HL-60/S4 (cell line): ENCODE data around the gene VSTM2A.
"Not testable (repeated sequence)": the region's sequence is repeated elsewhere in the genome, so short reads cannot be mapped to it uniquely, and the experiment has no call there.

Experiments
- in situ Hi-C: fragments of 300-500 bp; cut with MboI; formaldehyde crosslinking; loops from 2 replicates; pipeline ENCODE4 v1.14.3; 2022; ENCODE audit warnings: low sequenced_read_pairs

The VSTM2A gene, protein sequence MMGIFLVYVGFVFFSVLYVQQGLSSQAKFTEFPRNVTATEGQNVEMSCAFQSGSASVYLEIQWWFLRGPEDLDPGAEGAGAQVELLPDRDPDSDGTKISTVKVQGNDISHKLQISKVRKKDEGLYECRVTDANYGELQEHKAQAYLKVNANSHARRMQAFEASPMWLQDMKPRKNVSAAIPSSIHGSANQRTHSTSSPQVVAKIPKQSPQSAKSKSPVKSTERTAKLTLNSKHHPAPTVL

DNA sequence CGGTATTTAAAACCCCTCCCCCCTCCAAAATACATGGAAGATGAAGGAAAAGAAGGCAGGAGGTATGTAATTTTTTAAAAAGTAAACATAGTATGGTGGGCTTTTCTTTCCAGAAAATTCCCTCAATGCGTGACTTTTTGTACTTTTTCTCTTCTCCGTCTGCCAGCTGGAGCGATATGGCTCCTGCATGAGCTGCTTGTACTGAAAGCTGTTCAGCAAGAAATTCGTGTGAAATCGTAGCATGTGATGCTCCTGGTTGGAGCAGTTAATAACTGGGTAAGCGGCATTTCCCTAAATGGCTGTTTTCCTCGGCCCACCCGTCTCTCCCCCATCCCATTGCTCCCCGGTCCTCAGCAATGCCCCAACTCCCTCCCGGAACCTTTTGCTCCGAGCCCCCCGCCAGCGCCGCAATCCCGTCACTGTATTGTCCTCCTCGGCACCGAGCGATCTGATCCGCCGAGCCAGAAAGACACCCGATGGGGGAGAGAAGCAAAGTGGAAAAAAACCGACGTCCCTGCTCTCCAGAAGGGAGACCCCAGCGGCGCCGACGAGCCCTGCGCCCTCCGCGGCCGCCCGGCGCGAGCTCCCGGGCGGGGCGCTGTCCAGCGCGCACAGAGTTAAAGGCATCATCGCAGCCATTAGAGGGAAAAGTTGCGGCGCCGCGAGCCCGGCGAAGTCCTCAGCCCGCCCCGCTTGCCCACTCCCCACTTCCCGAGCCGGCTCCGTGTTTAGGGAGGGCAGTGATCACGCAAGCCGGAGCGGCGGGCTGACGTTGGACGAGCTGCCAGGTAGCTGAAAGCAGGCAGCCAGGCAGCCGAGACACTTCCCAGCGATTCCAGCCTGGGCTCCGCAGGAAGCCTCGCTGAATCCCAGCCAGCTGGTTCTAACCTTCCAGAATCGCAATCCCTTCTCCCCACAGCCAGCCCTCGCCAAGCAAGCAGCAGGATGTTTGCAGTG, at the start of gene VSTM2A:
Gene VSTM2A (plus strand): TSS at position 707 of the 957 bp plus-strand sequence. CDS start 356 bp downstream, outside the sequence.
- in situ Hi-C loops: no loop called here

DNA sequence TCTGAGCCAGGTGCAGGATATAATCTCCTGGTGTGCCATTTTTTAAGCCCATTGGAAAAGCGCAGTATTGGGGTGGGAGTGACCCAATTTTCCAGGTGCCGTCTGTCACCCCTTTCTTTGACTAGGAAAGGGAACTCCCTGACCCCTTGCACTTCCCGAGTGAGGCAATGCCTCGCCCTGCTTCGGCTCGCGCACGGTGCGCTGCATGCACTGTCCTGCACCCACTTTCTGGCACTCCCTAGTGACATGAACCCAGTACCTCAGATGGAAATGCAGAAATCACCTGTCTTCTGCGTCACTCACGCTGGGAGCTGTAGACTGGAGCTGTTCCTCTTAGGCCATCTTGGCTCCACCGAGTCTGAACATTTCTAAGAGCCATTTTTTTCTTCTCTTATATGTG, 37.6 kb upstream of the VSTM2A start:
- in situ Hi-C loops: not testable (repeated sequence)

DNA sequence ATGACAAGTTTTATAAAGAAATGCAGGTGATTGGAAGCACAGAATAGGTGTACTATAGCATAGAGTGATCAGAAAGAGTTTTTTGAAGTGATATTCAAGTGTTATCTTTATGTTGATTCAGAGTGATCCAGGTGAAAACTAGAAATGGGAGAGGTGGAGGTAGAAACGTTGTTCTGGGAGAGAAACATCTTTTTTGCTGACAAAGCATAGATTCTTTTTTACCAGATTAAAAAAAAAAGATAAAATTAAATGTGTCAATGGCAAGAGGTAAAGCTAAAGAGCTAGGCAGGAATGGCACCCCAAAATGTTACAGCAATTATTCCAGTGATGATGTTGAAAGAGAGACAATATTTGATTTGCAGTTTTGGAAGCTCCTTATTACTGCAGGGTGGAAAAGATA, 12.6 kb upstream of the VSTM2A start:
- in situ Hi-C loops: no loop called here

DNA sequence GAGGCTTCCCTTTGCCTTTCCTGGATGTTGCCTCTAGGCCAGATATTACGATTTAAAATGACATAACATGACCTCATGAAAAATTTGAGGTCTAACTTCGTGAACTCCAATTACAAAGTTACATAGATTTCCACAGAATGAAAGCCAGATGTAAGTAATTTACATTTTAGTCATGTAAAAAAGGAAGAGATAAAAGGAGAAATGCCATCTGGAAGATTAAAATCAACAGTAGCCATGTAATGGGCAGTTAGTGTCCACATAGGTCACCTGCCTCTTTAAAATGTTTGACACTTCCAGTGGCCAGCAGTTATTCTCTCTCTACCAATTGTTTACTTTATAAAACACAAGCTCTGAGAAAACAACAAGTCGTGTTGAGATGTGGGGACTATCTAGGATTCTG, 4.1 kb upstream of the VSTM2A start:
- in situ Hi-C loops: no loop called here

DNA sequence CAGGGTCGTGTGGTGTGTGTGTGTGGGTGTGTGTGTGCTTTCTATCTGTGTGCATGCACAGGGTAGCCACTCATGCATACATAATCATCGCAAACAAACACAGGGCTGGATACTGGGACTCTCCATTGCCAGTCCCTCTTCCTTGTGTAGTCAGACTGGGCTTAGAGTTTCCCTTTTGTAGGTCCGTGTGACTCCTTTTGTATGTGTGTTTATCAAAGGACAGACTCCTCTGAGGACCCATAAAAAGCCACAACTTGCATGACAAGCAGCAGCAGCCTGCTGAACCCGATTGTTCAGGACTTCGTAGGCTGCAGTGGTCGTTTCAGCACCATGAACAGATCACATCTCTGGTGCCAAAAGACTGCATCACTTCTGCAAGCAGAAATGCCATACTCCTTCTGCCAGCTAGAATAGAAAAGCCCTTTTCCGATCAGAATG, 895 bp downstream of the VSTM2A start:
- in situ Hi-C loops: no loop called here

DNA sequence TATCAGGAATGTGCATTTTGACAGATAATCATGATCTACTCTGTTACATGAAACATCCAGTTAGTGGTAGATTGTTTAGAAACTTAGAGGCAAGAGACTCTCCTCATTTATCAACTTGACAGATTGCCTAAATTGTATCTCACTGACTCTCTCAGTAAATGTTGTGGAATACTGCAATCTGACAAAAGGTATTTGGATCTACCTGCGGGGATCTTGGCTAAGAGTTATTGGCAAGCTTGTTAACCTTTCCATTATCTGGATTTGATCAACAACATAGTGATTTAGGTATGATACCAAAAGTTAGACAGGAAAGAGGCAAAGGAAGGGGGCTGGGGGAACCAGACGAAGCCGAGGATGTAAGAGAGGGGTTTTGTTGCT, 2.0 kb downstream of the VSTM2A start:
- in situ Hi-C loops: no loop called here

DNA sequence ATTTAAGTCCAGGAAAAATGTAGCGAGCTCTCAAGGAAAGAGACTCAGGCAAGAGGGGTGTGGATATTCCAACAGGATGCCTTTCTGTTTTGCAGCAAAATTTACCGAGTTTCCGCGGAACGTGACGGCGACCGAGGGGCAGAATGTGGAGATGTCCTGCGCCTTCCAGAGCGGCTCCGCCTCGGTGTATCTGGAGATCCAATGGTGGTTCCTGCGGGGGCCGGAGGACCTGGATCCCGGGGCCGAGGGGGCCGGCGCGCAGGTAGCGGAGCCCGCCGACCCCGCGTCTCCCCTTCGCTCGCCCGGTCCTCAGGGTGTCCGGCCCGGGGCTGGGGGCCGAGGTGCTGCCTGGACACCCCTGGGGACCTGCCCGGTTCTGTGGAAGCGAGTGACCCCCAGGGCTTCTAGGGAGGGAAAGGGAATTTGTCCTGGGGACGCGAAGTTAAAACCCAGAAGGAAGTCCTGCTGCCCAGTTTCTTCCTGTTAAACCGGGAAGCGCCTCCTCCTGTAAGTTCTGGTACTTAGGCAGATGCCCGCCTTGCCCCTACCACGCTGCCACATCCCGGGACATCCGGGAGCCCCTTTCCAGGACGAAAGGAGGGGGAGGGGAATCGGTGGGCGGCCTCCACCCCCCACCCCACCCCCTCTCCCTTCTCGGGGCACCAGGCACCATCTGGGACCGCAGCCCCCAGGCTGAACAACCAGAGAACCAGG, 2.5 kb downstream of the VSTM2A start:
- in situ Hi-C loops: no loop called here

DNA sequence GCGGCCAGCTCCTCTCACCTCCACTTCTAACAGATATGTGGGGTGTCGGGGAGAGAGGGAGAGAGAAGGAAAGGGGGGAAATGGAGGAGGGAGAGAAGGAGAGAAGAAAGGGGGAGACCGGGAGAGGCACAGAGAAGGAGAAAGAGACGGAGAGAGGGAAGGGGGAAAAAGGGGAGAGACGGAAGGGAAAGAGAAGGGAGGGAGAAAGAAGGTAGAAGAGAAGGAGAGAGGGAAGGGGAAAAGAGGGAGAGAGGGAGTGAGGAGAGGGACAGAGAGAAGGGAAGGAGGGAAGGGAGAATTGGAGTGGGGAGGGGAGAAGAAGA, 3.0 kb downstream of the VSTM2A start:
- in situ Hi-C loops: no loop called here

DNA sequence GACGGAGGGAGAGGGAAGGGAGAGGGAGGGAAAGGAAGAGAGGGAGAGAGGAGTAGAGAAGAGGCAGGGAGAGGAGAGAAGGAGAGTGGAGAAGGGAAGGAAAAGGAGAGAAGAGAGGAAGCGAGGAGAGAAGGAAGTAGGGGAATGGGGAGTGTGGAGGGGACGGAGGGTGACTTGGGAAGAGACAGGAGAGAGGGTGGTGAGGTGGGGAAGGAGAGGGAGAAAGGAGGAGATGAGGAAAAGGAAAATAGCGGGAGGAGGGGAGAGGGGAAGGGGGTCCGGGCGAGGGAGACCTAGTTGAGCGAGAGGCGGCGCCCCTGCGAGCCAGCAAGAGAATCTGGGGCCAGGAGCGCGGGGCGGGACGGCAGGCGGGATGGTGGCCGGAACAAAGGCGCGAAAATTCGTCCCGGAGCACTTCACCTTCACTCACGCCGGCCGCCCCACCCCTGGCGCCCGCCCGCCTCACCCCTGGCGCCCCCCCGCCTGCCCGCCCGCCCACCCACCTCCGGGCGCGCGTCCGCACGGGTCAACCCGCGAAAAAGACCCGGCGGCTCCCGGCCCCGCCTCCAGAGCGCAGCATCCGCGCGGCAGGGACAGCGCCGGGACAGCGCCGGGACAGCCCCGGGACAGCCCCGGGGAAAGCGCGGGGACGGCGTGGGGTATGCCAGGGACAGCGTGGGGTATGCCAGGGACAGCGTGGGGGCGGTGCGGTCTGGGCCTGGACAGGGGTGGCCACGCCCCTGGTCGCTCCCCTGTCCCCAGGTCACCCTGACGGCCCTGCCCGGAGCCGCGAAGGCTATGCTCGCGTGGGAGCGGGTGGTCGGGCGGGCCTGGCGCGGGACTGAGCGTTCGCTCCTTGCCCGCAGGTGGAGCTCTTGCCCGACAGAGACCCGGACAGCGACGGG, 4.2 kb downstream of the VSTM2A start:
- in situ Hi-C loops: no loop called here

DNA sequence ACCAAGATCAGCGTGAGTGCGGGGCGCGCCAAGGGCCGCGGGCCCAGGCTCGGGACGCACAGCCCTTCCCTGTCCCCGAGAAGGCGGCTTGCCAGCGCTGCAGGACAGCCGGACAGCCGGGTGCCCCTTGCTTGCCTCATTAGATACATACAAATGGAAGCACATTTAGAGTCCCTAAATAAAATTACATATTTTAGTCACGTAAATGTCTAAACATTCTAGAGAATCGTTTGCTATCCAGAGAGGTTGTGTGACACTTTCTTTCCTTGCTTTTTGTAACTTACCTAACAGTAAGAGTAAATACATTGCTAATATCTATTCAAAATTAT, 4.8 kb downstream of the VSTM2A start:
- in situ Hi-C loops: no loop called here

DNA sequence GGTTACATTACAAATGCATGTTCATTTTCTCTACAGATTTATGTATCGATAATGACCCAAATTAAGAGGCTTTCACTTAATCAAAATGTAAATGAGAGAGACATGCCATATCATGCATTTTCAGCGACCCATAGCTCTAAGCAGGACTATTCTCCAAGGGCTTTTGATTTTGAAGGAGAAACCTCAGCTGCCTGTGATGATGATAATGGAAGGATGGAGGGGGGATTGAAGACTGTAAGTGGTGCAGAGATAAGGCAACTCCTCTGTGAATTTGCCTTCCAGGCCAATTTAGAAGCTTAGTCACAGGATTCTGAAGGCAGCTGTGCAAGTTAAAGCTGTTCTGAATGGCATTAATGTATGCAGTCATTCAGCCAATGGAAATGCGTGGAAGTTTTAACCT, 8.3 kb downstream of the VSTM2A start:
- in situ Hi-C loops: no loop called here

DNA sequence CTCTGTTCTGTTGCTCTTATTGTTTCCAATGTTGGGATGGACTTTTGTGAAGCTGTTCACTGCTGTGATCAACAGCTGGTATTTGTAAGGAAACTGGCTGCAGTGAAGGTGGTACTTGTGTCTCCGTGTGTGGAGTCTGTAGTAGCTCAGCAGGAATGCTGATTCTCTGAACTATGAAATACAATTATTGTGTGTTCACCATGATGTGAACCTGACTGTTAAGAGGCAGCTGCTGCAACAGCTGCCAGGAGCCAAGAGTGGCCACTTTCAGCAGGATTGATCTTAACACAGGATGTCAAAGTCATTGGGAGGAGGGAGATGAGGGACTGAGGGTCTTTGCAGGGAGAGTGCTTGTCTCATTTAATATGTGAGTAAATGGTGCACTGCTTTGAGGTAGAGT, 13.9 kb downstream of the VSTM2A start:
- in situ Hi-C loops: no loop called here

DNA sequence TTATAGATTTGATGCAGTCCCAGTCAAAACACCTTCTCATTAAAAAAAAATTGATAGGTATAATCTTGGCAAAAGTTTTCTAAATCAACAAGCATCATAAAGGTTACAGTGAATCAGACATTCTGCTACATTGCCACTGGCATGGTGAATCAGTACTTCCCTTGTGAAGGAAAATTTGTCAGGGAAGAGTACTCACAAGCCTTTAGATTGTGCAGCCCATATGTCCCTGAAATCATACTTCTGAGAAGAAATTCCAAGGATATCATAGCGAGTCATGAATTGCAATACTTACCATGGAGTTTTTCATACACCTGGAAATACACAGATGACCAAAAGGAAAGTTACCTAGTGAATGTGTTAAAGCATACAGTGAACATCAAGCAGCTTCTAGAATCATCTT, 17.2 kb downstream of the VSTM2A start:
- in situ Hi-C loops: no loop called here

DNA sequence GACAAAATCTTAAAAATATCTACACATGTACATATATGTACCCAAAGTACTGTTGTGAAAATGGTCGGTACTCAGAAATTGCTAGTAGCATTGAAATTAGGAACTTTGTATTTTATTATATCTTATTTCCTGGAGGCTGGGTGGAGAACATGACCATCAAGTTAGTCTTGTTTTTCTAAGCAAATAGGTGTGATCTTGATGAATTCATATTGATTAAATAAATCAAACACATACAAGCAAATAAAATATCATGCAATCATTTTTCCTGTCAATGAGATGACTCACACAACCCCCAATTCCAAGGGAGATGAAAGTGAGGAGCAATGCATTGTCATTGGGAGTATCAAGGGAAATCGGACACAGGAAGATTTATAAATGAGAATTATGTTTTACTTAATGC, 18.0 kb downstream of the VSTM2A start:
- in situ Hi-C loops: no loop called here

DNA sequence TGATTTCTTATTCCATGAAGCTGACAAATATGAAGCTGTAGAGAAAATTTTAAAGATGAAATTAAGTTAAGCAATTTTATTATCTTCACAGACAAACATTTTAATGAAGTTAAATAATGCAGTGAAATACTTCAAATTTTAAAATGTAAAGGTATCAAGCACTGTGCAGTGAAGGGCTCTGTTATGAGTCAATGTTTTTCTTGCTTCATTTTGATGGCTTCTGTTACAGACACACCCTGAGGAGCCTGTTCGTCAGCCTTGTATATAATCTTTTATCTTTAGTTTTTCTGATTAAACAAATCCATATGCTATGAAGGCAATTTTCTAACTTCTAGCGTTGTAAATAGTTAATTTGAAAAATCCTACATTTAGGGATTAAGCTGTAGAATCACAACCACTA, 18.5 kb downstream of the VSTM2A start:
- in situ Hi-C loops: no loop called here

DNA sequence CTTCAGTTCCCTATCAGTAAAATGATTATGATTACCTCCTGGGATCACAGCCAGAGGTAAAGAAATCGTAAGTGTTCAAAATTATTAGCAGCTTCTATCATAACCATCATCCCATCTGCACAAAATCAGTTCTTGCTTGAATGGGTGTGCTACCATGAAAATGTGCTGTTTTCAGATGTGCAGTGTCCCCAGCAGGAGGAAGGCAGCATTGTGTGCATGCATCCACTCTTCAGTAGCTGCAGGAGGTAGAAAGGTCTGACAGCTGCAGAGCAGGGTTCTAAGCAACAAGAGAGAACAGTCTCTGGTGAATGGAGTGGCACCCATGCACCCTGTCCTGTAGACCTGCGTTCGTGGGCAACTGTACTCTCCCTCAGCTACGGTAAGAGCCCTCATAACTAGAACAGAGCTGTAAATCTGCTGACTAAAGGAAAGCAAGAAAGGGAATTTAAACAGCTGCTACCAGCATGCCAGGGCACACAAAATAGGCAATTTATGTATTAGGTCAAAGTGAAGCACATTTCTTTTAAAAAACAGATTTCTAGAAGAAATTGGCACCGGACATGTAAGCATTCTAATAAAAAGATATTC, 21.2 kb downstream of the VSTM2A start:
- in situ Hi-C loops: no loop called here

DNA sequence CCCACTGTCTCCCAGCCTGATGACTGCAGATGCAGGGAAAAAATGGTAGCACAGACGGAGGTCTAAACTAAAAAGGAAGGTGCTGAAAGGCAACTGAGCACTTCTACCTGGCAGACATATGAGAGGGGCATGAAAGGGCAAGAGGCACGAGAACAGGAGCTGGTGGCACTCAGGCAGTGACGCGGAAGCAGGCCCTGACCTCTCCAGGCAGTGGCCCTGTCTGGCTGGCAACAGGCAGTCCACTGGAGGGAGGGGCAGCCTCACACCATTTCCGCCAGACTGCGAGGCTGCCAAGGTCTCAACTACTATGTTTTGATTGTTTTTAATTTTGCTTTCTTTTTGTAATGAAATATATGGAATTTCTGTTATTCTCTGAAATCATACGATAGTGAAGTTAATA, 23.3 kb downstream of the VSTM2A start:
- in situ Hi-C loops: no loop called here

DNA sequence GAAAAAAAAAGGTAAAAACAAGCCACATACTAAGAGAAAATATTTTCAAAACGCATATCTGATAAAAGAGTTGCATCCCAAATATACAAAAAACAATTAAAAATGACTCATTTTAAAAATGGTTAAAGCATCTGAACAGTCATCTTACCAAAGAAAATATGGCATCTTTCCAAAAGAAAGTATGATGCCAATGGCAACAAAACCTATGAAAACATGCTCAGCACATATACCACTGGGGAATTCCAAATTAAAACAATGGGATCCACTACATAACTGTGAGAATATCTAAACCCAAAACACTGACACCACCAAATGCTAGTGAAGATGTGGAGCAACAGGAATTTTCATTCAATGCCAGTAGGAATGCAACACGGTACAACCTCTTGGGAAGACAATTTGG, 39.3 kb downstream of the VSTM2A start:
- in situ Hi-C loops: no loop called here

DNA sequence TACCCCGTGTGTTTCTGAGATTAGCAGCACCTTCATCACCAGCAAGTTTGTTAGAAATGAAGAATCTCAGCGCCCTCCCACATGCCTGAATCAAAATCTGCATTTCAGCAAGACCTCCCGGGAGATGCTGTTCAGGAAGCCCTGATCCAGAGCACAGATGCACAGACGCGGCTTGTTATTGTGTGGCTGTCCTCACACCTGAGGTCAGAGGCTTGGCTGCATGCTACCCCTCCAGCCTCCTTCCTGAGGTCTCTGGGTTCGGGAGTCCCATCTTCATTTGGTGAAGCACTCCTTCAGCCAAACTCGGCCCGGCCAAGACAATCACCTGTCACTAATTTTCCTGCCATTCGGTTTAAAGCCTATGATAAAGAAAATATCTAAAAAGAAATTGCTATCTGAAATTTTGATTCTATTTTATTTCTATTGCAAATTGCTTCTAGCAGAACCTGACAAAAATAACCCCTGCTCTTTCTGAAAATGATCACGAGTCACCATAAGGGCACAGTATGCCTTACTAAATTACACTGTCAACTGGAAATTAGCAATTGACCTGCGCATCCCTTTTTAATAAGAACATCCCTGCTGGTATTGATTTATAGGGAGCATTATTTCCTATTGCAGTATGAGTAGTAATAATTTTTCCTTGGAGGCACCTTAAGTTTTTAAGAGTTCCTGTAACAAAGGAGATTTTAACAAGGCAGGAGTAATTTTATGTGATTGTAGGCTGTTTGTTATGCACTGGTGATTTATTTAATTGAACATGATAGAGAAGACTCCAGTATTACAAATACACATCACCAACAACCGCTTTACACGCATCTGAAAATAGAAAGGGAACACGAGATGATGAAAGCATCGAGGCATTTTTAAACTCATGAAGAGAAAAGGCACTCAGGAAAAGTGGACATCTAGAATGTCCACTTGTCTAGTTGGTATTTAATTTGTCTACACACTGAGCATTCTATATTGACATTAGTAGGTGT, 49.5 kb downstream of the VSTM2A start:
- in situ Hi-C loops: no loop called here
